Upper lobe of left lung (tissue), 4 donors: ENCODE data around the gene KIF12.

Source experiments
- POLR2AphosphoS5 ChIP-seq, 2 donors: sonication (generic); formaldehyde crosslinking; IDR thresholded peaks; one replicate each; pipeline ENCODE4 v1.5.1; 2017; ENCODE audit warnings: antibody characterized with exemption in 2 of 2
- TF ChIP-seq, protein P1 (sequence below), 6 experiments: fragments of 450-650 bp in 4 of 6; fragments of 200-600 bp in 2 of 6; sonication (generic) in 2 of 6; IDR thresholded peaks; one replicate each; pipeline ENCODE4 v1.5.1; 2016 to 2019; ENCODE audit warnings: antibody characterized with exemption in 6 of 6

DNA sequence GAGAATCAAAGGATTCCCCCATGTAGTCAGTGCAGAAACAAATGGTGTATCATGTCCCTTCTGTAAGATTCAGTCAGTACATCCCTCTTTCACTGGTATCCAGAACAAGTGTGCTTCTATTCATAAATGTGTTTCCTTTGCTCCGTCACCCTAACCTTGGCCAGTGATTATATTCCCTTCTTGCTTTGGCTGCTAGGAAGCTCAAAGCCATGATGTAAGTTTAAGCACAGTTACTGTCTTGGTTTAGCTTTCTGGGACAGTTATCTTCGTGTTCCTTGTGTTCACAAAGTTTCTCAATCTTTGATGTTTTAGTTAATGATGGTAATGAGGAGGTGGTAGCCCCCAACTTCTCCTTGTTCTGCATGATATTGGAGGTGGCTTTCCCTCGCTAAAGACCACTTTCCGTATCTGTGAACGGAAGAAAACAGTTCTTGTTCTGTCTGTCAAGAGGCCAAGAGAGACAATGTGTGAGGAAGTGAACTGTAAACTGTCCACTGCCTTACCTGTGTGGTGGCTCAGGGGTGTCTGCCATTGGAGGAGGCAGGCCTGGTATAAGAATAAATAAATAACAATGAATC, 18.8 kb downstream of the KIF12 start:
- TF ChIP-seq, protein P1, sequence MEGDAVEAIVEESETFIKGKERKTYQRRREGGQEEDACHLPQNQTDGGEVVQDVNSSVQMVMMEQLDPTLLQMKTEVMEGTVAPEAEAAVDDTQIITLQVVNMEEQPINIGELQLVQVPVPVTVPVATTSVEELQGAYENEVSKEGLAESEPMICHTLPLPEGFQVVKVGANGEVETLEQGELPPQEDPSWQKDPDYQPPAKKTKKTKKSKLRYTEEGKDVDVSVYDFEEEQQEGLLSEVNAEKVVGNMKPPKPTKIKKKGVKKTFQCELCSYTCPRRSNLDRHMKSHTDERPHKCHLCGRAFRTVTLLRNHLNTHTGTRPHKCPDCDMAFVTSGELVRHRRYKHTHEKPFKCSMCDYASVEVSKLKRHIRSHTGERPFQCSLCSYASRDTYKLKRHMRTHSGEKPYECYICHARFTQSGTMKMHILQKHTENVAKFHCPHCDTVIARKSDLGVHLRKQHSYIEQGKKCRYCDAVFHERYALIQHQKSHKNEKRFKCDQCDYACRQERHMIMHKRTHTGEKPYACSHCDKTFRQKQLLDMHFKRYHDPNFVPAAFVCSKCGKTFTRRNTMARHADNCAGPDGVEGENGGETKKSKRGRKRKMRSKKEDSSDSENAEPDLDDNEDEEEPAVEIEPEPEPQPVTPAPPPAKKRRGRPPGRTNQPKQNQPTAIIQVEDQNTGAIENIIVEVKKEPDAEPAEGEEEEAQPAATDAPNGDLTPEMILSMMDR (IDR thresholded peaks at IDR 0.05): no peak
- no peak for TF ChIP-seq POLR2AphosphoS5 (IDR thresholded peaks at IDR 0.05)
